Fibroblast of upper back skin (primary cell): ENCODE data around the gene RIT2.
"Not testable (repeated sequence)": the region's sequence is repeated elsewhere in the genome, so short reads cannot be mapped to it uniquely, and the experiment has no call there.

Experiments
- DNase-seq: peaks from one replicate; pipeline ENCODE4 v3.0.0-alpha.2; 2013

The RIT2 gene

GRCh38 chr18:42821492-42821891 lies 294.0 kb downstream of the RIT2 start:
- no peak for DNase-seq

- no peak for DNase-seq
Measured at GRCh38 chr18:42814618-42815017, 300.9 kb downstream of the RIT2 start.

- no peak for DNase-seq
Measured at GRCh38 chr18:42814184-42814583, 301.3 kb downstream of the RIT2 start.

DNA sequence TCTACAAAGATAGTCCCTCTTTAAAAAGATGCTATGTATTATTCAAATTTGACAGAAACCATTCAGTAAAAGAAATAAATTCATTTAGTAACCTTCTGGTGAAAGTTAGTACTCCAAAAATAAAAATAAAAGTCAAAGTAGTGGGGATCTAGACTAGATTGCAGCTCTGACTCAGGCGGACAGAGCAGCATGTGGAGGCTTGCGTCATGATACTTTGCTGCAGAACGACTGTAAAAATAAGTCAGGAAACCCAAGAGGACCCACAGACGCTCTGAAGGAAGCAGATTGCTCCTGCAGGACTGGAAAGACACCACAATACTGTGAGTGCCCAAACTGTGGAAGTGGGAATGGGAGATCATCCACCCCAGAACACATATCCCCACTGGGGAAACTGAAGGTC lies 301.9 kb downstream of the RIT2 start:
- DNase-seq = no peak

- no peak for DNase-seq
Measured at GRCh38 chr18:42807887-42808286, 307.6 kb downstream of the RIT2 start.

DNA sequence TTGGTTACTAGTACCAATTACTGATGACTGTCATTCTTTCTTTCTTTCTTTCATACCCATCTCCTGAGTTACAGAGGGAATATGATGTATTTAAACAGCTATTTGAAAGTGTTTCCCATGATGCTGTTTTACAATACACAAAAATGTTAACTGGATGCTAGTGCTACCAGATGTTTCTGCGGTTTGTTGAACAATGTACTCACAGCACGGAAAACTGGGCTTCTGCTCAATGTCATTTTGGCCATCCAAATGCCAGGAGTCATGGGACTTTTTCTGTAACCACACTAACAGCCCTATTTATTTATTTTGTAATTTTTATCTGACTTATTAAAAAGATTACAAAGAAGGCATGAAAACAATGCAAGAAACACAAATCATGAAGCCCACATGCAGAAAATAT lies 313.8 kb downstream of the RIT2 start:
- DNase-seq = peak; percentile 0

DNA sequence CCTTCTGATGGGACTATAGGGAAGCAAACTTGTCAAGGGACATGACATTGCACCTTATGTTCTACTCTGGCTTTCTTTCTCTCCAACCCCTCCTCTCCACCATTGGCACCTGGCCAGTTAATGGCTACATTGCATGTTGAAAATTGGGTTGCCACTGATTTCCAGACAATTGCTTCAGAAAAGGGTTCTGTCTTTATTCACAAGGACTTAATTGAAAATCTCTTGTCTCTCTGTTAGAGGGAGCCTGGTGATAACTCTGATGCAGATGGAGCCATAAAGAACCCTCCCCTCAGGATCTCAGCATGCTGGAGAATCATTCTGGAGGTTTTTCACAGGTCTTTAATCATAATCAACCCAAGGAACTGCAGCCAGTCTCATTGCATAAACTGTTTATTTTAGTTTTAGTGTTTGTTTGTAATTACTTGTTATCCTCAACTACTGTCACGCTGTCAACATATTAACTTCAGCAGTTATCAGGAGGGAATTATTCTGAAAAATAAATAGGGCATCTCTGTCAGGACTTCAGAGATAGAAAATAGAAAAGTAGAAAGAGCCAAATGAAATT lies 316.8 kb downstream of the RIT2 start:
- no peak for DNase-seq

DNA sequence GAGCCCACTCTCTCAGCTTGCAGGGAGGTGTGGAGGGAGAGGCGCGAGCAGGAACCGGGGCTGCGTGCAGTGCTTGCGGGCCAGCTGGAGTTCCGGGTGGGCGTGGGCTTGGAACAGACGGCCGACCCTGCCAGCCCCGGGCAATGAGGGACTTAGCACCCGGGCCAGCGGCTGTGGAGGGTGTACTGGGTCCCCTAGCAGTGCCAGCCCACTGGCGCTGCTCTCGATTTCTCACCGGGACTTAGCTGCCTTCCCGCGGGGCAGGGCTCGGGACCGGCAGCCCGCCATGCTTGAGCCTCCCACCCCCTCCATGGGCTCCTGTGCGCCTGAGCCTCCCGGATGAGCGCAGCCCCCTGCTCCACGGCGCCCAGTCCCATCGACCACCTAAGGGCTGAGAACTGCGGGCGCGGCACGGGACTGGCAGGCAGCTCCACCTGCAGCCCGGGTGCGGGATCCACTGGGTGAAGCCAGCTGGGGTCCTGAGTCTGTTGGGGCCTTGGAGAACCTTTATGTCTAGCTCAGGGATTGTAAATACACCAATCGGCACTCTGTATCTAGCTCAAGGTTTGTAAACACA lies 320.2 kb downstream of the RIT2 start:
- DNase-seq = not testable (repeated sequence)

GRCh38 chr18:42792731-42793130 lies 322.8 kb downstream of the RIT2 start:
- no peak for DNase-seq

DNA sequence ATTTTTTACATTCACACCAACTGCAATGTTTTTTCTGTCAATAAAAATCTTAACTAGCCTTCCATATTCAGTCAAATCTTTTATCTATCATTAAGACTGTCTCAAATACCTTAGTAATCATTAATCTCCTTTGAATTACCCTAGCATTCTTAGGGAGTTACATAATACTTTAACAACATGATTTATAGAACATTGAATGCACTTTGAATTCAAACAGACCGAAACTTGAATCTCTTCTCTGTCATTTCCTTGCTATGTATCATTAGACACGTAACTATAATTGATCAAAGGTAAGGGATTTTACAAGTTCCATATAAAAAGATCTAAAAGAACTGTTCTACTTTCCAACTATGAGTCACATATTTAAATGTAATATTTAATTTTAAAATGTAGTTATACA lies 330.9 kb downstream of the RIT2 start:
- DNase-seq = no peak

DNA sequence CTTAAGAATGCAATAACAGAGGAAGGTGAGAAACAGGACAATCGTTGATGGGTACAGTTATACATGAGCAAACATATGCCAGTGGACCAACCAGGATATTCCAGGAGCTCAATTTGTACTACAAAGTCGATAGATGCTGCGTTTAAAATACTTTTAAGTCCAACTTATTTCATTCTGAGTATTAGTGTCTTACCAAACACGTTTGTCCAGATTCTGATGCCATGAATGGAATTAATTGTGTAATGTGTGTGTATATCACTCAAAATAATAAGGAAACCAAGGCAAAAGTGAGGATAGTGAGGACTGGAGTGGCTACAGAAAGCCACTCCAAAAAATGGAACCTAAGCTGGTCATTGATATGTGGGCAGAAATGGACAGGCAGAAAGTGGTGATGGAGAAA lies 332.6 kb downstream of the RIT2 start:
- no peak for DNase-seq

GRCh38 chr18:42781298-42781815 lies 334.1 kb downstream of the RIT2 start:
- DNase-seq = no peak

DNA sequence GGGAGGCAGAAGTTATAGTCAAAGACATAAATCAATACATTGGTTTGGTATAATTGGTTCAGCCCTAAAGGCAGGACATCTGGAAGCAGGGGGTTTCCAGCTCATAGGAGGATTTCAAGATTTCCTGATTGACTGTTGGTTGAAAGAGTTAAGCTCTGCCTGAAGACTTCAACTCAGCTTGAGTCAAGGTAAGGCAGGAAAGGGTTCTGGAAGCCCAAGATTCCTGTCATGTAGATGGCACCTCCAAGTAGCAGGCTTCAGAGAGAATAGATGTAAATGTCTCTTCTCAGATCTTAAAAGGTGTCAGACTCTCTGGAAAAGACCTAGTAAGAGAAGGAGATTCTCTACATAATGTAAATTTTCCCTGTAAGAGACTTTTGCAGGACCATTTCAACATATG lies 335.3 kb downstream of the RIT2 start:
- no peak for DNase-seq

DNA sequence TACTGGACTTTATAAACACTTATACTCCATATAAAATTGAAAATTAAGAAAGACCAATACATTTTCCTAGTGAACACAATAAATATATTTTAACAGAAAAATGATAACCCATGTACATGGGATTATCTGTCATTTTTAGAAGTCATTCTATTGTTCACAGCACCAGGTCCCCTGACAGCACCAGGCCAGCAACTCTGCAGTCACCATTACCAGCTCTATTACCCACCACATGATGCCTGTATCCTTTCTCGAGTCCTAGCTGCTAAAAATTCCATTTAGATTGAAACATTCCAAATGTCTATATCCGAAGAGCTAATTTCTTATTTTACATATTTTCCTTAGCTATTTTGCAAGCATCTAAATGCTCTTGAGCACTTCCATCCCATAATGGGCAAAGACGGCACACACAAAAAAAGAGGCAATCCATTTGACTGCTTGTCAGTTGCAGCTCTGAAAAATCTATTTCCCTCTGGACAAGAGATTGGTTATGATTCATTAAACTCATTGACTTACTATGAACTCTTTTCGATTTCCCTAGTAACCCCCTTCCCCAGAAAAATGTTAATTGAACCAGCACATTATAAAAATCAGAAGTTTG lies 336.9 kb downstream of the RIT2 start:
- no peak for DNase-seq

GRCh38 chr18:42778024-42778423 lies 337.5 kb downstream of the RIT2 start:
- no peak for DNase-seq

DNA sequence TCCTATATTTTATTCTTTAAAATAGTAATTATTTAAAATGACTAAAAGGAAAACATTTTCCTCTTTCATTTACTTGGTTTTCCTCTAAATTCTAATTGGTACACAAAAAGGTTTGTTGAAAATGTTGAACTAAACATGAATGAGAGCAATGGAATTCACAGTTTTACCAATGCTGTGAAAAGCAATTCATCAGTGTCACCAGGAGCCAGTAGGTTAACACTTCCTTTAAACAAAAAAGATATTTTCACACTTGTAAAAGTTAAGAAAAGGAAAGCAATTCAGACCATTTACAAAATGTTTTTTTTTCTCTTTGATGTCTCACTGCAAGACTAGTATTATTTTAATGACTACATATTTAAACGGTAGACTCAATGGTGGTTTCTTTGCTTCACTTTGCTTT lies 341.6 kb downstream of the RIT2 start:
- DNase-seq = no peak

DNA sequence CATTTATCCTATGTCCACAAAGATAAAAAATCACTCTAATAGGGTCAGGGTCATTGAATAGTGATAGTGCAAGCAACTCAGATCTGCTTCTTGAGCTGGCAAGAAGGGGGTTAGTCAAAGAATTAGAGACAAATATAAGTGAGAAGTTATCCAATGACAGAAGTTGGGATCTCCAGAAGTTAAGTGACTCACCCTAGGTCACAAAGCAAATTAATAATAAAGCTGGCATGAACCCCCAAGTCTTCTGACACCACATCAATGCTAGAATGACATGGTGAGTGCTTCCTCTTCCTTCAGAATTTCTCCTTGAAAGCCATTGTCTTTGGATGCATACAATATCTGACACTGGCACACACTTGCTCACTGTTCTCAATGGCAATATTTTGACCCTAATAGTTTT lies 343.5 kb downstream of the RIT2 start:
- no peak for DNase-seq

- no peak for DNase-seq
Measured at GRCh38 chr18:42765302-42765701, 350.2 kb downstream of the RIT2 start.

- no peak for DNase-seq
Measured at GRCh38 chr18:42760290-42760689, 355.2 kb downstream of the RIT2 start.

DNA sequence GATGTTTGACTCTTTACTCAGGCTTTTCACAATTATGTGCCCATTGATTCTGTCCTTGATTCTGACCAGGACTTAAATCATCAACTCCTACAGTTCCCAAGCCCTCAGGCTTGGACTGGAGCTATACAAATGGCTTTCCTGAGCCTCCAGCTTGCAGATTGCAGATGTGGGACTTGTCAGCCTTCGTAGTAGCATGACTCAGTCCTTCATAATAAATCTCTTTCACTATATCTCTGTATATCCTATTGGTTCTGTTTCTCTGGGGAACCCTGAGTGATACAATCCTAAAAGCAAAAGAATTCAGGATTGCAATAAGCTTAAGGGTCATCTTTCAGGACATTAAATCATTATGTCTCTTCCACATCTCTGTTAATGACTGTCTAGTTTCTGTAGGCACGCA lies 356.6 kb downstream of the RIT2 start:
- peak; percentile 13 for DNase-seq

DNA sequence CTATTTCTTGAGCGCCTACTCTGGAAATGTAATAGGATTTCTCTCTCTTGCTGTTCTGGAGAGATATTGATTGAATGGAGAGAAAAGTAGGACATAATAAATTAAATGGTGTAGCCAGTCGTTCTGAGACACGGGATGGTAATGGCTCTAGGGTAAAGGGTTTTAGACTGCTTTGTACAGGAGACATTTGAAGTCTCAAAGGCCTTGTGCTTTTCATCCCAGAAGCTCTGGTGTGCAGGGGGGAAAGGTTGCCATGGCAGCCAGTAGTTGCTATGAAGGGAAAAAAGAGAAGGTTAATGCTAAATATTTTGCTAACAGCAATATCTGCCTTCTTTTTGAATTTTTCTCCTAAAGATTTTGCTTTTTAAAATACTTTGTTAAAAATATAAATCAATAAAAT lies 359.3 kb downstream of the RIT2 start:
- DNase-seq = no peak

DNA sequence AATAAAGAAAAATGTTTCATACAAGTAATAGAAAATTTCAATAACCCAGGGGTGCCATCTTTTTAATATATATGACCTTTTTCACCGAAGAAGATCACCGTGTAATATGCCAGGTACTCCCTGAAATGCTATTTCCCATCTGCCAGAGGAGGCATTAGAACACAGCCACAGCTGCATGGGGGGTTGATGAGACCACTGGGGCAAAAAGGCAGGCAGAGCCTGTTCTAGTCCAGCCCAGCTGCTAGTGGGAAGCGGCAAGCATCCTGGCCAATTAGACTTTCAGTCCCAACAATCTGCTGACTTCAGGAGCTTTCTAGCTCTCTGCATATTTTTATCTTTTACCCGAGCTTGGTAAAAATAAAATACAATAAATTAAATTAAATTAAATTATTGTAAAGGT lies 362.6 kb downstream of the RIT2 start:
- DNase-seq = no peak

GRCh38 chr18:42746794-42747193 lies 368.7 kb downstream of the RIT2 start:
- DNase-seq = no peak

- no peak for DNase-seq
Measured at GRCh38 chr18:42745931-42746330, 369.6 kb downstream of the RIT2 start.

DNA sequence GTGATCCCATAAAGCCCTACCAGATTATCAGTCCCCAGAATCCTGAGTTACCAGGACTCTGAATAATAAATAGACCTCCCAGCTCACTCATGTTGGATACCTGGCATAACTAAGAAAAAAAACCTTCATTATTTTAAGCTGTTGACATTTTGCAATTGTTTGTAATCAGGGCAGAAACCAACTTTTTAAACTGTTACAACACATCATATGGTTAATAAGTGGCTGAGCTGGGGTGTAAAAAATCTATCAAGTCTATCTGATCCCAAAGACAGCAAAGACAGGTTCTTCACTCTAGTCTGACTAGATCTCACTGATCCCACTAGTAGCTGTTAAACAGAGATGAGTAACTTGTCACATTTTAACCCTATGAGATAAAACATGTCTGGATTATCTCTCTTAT lies 370.3 kb downstream of the RIT2 start:
- no peak for DNase-seq
